HEK293 (cell line): ENCODE data around the gene CILP.
A peak's percentile ranks its signal among the peaks of the same experiment; 100 is the strongest.

Source experiments
- GLI4 ChIP-seq: fragments of 450-650 bp; formaldehyde crosslinking; IDR thresholded peaks from 2 replicates; pipeline ENCODE4 v1.5.1; 2016; ENCODE audit warnings: missing biosample characterization, missing genetic modification characterization
- OSR2 ChIP-seq: fragments of 450-650 bp; formaldehyde crosslinking; IDR thresholded peaks from 2 replicates; pipeline ENCODE4 v1.5.1; 2016; ENCODE audit warnings: missing biosample characterization, missing genetic modification characterization
- REPIN1 ChIP-seq: fragments of 450-650 bp; formaldehyde crosslinking; IDR thresholded peaks from 2 replicates; pipeline ENCODE4 v1.5.1; 2017; ENCODE audit warnings: missing biosample characterization, missing genetic modification characterization, low read depth
- ZBTB8A ChIP-seq: fragments of 450-650 bp; formaldehyde crosslinking; IDR thresholded peaks from 2 replicates; pipeline ENCODE4 v1.5.1; 2016; ENCODE audit warnings: missing biosample characterization, missing genetic modification characterization
- ZFP41 ChIP-seq: fragments of 450-650 bp; formaldehyde crosslinking; IDR thresholded peaks from 2 replicates; pipeline ENCODE4 v1.5.1; 2016; ENCODE audit warnings: missing biosample characterization, missing genetic modification characterization, borderline replicate concordance
- ZNF112 ChIP-seq: fragments of 450-650 bp; formaldehyde crosslinking; IDR thresholded peaks from 2 replicates; pipeline ENCODE4 v1.5.0; 2017; ENCODE audit warnings: missing biosample characterization, missing genetic modification characterization
- ZNF292 ChIP-seq: fragments of 450-650 bp; formaldehyde crosslinking; IDR thresholded peaks from 2 replicates; pipeline ENCODE4 v1.5.1; 2016; ENCODE audit warnings: low read depth, missing biosample characterization, missing genetic modification characterization, borderline replicate concordance
- ZNF600 ChIP-seq: fragments of 450-650 bp; formaldehyde crosslinking; IDR thresholded peaks from 2 replicates; pipeline ENCODE4 v1.5.1; 2016; ENCODE audit warnings: missing biosample characterization, missing genetic modification characterization
- ZNF701 ChIP-seq: fragments of 450-650 bp; formaldehyde crosslinking; IDR thresholded peaks from 2 replicates; pipeline ENCODE4 v1.5.1; 2016; ENCODE audit warnings: missing biosample characterization, missing genetic modification characterization
- ZNF792 ChIP-seq: fragments of 450-650 bp; formaldehyde crosslinking; IDR thresholded peaks from 2 replicates; pipeline ENCODE4 v1.5.1; 2016; ENCODE audit warnings: missing biosample characterization, missing genetic modification characterization
- ZSCAN30 ChIP-seq: fragments of 450-650 bp; IDR thresholded peaks from 2 replicates; pipeline ENCODE4 v1.5.1; 2018; ENCODE audit warnings: missing biosample characterization, mild to moderate bottlenecking, missing genetic modification characterization, moderate library complexity
- TF ChIP-seq, protein P1 (sequence below): fragments of 450-650 bp; formaldehyde crosslinking; IDR thresholded peaks from 2 replicates; pipeline ENCODE4 v1.5.1; 2016; ENCODE audit warnings: missing biosample characterization, missing genetic modification characterization

GRCh38 chr15:65184868-65185717, 26.2 kb downstream of the CILP start, which contains the start of gene CLPX:
- no peak for TF ChIP-seq ZNF792 (tag by site-specific recombination)
- no peak for TF ChIP-seq ZNF112 (tag by site-specific recombination)
- TF ChIP-seq ZNF292, result no peak
- TF ChIP-seq REPIN1 (tag by site-specific recombination), result no peak
- TF ChIP-seq GLI4 (tag by site-specific recombination), result no peak
- TF ChIP-seq ZBTB8A (tag by site-specific recombination), result peak; percentile 97
- TF ChIP-seq ZNF600 (tag by site-specific recombination), result peak; percentile 57
- TF ChIP-seq OSR2 (tag by site-specific recombination), result no peak
- TF ChIP-seq ZNF701, result no peak
- no peak for TF ChIP-seq ZFP41
- TF ChIP-seq ZSCAN30 (tag by site-specific recombination), result peak; percentile 63
- TF ChIP-seq, protein P1, sequence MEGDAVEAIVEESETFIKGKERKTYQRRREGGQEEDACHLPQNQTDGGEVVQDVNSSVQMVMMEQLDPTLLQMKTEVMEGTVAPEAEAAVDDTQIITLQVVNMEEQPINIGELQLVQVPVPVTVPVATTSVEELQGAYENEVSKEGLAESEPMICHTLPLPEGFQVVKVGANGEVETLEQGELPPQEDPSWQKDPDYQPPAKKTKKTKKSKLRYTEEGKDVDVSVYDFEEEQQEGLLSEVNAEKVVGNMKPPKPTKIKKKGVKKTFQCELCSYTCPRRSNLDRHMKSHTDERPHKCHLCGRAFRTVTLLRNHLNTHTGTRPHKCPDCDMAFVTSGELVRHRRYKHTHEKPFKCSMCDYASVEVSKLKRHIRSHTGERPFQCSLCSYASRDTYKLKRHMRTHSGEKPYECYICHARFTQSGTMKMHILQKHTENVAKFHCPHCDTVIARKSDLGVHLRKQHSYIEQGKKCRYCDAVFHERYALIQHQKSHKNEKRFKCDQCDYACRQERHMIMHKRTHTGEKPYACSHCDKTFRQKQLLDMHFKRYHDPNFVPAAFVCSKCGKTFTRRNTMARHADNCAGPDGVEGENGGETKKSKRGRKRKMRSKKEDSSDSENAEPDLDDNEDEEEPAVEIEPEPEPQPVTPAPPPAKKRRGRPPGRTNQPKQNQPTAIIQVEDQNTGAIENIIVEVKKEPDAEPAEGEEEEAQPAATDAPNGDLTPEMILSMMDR (tag by site-specific recombination), result no peak
